Gastroesophageal sphincter (tissue), 3 donors: ENCODE results near the gene SLC14A1.

Experiments used
- POLR2AphosphoS5 ChIP-seq: sonication (generic); formaldehyde crosslinking; IDR thresholded peaks from one replicate; pipeline ENCODE4 v1.6.1; 2017; ENCODE audit warnings: antibody characterized with exemption
- TF ChIP-seq, protein P1 (sequence below), 4 experiments: fragments of 200-600 bp in 2 of 4; fragments of 450-650 bp in 2 of 4; sonication (generic) in 1 of 4; IDR thresholded peaks; one replicate each; pipeline ENCODE4 v1.5.1; 2017 to 2019; ENCODE audit warnings: antibody characterized with exemption in 4 of 4, mild to moderate bottlenecking in 2 of 4, moderate library complexity in 2 of 4

GRCh38 chr18:45792506-45793263 is 68.7 kb downstream of the SLC14A1 start:
- TF ChIP-seq, protein P1, sequence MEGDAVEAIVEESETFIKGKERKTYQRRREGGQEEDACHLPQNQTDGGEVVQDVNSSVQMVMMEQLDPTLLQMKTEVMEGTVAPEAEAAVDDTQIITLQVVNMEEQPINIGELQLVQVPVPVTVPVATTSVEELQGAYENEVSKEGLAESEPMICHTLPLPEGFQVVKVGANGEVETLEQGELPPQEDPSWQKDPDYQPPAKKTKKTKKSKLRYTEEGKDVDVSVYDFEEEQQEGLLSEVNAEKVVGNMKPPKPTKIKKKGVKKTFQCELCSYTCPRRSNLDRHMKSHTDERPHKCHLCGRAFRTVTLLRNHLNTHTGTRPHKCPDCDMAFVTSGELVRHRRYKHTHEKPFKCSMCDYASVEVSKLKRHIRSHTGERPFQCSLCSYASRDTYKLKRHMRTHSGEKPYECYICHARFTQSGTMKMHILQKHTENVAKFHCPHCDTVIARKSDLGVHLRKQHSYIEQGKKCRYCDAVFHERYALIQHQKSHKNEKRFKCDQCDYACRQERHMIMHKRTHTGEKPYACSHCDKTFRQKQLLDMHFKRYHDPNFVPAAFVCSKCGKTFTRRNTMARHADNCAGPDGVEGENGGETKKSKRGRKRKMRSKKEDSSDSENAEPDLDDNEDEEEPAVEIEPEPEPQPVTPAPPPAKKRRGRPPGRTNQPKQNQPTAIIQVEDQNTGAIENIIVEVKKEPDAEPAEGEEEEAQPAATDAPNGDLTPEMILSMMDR (IDR thresholded peaks at IDR 0.05) = no peak
- TF ChIP-seq POLR2AphosphoS5 = no peak
